Neuronal stem cell (in vitro differentiated cells): ENCODE results near the gene EPDR1.
A peak's percentile ranks its signal among the peaks of the same experiment; 100 is the strongest.

ENCODE experiments used
- DNase-seq: peaks from one replicate; pipeline ENCODE4 v3.0.0-alpha.2; 2013; ENCODE audit warnings: low spot score
- H2AFZ ChIP-seq: one replicate; pipeline ENCODE4 v1.6.1; 2013; ENCODE audit warnings: mild to moderate bottlenecking, low read length, inconsistent platforms
- H2AK5ac ChIP-seq: 2 replicates; pipeline ENCODE4 v1.6.1; 2013; ENCODE audit warnings: low read depth, mild to moderate bottlenecking, inconsistent platforms, low read length, moderate library complexity, mixed read lengths
- H2BK120ac ChIP-seq: 2 replicates; pipeline ENCODE4 v1.6.1; 2013; ENCODE audit warnings: low read depth, mild to moderate bottlenecking, inconsistent platforms, low read length, moderate library complexity, mixed read lengths
- H2BK12ac ChIP-seq: one replicate; pipeline ENCODE4 v1.6.1; 2013; ENCODE audit warnings: low read length, inconsistent platforms
- H2BK15ac ChIP-seq: 2 replicates; pipeline ENCODE4 v1.6.1; 2013; ENCODE audit warnings: mild to moderate bottlenecking, low read length, inconsistent platforms, mixed read lengths
- H2BK5ac ChIP-seq: one replicate; pipeline ENCODE4 v1.6.1; 2013; ENCODE audit warnings: inconsistent platforms, mild to moderate bottlenecking, low read length, moderate library complexity
- H3K14ac ChIP-seq: one replicate; pipeline ENCODE4 v1.6.1; 2013; ENCODE audit warnings: low read length, inconsistent platforms
- H3K18ac ChIP-seq: 2 replicates; pipeline ENCODE4 v1.6.1; 2013; ENCODE audit warnings: low read length, inconsistent platforms
- H3K23ac ChIP-seq: 2 replicates; pipeline ENCODE4 v1.6.1; 2013; ENCODE audit warnings: low read depth, mild to moderate bottlenecking, mixed read lengths, low read length, inconsistent platforms; ENCODE audit not compliant: poor library complexity
- H3K27ac ChIP-seq: replicated peaks from 3 replicates; pipeline ENCODE4 v1.5.1; 2013; ENCODE audit warnings: low read length, inconsistent platforms
- H3K27me3 ChIP-seq, 3 experiments: 2 replicates each; pipeline ENCODE4 v1.6.1; 2013; ENCODE audit warnings: low read length in 3 of 3, mild to moderate bottlenecking in 2 of 3, inconsistent platforms in 1 of 3, low read depth in 1 of 3, mixed read lengths in 1 of 3, moderate library complexity in 1 of 3; ENCODE audit not compliant: control insufficient read depth in 3 of 3, insufficient read depth in 3 of 3
- H3K36me3 ChIP-seq, 2 donors: replicated peaks in 1 of 2; 2 replicates each; pipeline ENCODE4 v1.6.1; 2013; ENCODE audit warnings: low read length in 2 of 2; ENCODE audit not compliant: control insufficient read depth in 2 of 2, insufficient read depth in 2 of 2
- H3K4ac ChIP-seq: 2 replicates; pipeline ENCODE4 v1.6.1; 2013; ENCODE audit warnings: inconsistent platforms, mild to moderate bottlenecking, low read length, moderate library complexity
- H3K4me1 ChIP-seq, 2 donors: 1 replicate in 1 of 2; 2 replicates in 1 of 2; pipeline ENCODE4 v1.6.1; 2013; ENCODE audit warnings: low read length in 2 of 2, low read depth in 1 of 2; ENCODE audit not compliant: control insufficient read depth in 2 of 2, insufficient read depth in 1 of 2
- H3K4me2 ChIP-seq: one replicate; pipeline ENCODE4 v1.6.1; 2013; ENCODE audit warnings: mild to moderate bottlenecking, low read length, inconsistent platforms; ENCODE audit not compliant: insufficient read depth, poor library complexity, severe bottlenecking
- H3K4me3 ChIP-seq, 2 donors: 2 replicates each; pipeline ENCODE4 v1.5.1; 2013; ENCODE audit warnings: low read length in 2 of 2, mild to moderate bottlenecking in 2 of 2, inconsistent platforms in 1 of 2, moderate library complexity in 1 of 2
- H3K79me1 ChIP-seq: one replicate; pipeline ENCODE4 v1.6.1; 2013; ENCODE audit warnings: low read depth, mild to moderate bottlenecking, inconsistent platforms, low read length, moderate library complexity
- H3K9ac ChIP-seq: one replicate; pipeline ENCODE4 v1.6.1; 2013; ENCODE audit warnings: mild to moderate bottlenecking, low read depth, low read length, inconsistent platforms; ENCODE audit not compliant: poor library complexity
- H3K9me3 ChIP-seq, 2 donors: replicated peaks in 1 of 2; 2 replicates each; pipeline versions ENCODE3 to v1.6.1; 2013; ENCODE audit warnings: low read length in 2 of 2, mild to moderate bottlenecking in 2 of 2, inconsistent platforms in 1 of 2, low read depth in 1 of 2, mixed read lengths in 1 of 2, moderate library complexity in 1 of 2; ENCODE audit not compliant: control insufficient read depth in 2 of 2, insufficient read depth in 1 of 2
- H4K8ac ChIP-seq: one replicate; pipeline ENCODE4 v1.6.1; 2013; ENCODE audit warnings: low read depth, mild to moderate bottlenecking, inconsistent platforms, low read length, moderate library complexity
- H4K91ac ChIP-seq: one replicate; pipeline ENCODE4 v1.6.1; 2013; ENCODE audit warnings: low read length, low read depth, mild to moderate bottlenecking, inconsistent platforms; ENCODE audit not compliant: poor library complexity
- WGBS, 2 donors: extraction: QIAGEN DNeasy Blood & Tissue Kit; methylation state at CpG; one replicate each; pipeline ENCODE4 v1.1.7; 2013; ENCODE audit warnings: missing lambda C conversion rate in 2 of 2, mixed read lengths in 1 of 2; ENCODE audit not compliant: insufficient read length in 2 of 2, insufficient replicate concordance in 1 of 2; ENCODE audit errors: extremely low coverage in 2 of 2; 5-methylcytosine and 5-hydroxymethylcytosine counted together

EPDR1 gene

DNA sequence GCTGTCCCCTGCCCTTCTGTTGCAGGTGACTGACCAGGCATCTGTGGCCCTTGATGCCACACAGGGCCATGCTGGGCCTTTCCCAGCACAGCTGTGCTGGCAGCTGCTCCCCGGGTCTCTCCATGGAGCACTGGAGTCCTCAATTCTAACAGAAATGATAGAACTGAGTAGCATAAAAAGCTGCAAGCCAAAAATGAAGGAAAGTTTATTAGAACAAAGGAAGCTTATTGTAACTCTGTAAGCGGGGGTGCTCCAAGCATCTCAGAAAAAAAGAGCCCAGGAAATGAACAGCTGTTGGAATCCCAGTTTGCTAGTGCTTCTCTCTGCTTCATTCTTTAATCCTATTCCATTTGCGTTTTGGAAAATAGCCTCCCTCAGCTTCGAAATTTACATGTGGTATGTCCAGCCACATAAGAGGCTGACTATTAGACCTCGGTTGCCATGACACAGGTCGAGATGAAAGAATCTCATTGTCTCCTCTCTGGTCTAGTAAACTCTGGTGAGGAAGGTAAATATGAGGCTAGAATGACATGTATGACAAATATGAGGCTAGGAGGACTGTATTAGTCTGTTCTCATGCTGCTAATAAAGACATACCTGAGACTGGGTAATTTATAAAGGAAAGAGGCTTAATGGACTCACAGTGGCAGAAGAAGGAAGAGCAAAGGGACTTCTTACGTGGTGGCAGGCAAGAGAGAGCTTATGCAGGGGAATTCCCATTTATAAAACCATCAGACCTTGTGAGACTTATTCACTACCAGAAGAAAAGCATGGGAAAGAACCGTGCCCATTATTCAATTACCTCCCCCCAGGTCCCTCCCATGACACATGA, 23.7 kb downstream of the EPDR1 start:
- H3K23ac ChIP-seq, result no peak overlapping the region
- no peak overlapping the region for H4K91ac ChIP-seq
- no CpG with 5 or more reads among the region's 8 CpGs for WGBS, 2 donors
- no peak overlapping the region for H2BK5ac ChIP-seq
- no peaks in the 10 kb centered on the region for H3K79me1 ChIP-seq
- no peak overlapping the region for H2BK120ac ChIP-seq
- no peak for DNase-seq
- no peak overlapping the region for H4K8ac ChIP-seq
- no peak overlapping the region for H3K4ac ChIP-seq
- peaks cover 8 to 14% of the 10 kb centered on the region in 2 donors for H3K4me1 ChIP-seq
- no peaks in the 10 kb centered on the region for H3K27me3 ChIP-seq
- no peak overlapping the region for H3K4me2 ChIP-seq
- H2BK15ac ChIP-seq, result no peak overlapping the region
- H3K18ac ChIP-seq, result no peak overlapping the region
- no peak overlapping the region for H3K27ac ChIP-seq
- no peak overlapping the region for H2BK12ac ChIP-seq
- H2AFZ ChIP-seq, result peak overlapping the region; percentile 32
- no peak overlapping the region for H2AK5ac ChIP-seq
- no peak overlapping the region for H3K4me3 ChIP-seq
- no peaks in the 10 kb centered on the region for H3K36me3 ChIP-seq
- no peak overlapping the region for H3K14ac ChIP-seq
- no peak overlapping the region for H3K9ac ChIP-seq
- peaks cover 0 to under 1% of the 10 kb centered on the region in 2 donors for H3K9me3 ChIP-seq

DNA sequence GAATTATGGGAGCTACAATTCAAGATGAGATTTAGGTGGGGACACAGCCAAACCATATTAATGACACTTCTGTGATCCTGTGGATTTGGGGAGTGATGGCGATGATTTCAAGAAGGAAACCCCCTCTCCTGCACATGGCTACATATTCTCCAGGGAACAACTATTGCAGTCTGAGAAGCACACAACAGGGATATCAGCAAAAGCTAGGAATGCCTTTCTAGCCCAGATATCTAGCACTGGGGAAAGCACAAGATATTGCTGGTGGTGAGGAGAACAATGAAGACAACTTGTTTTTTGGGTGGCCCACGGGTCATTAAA, 24.3 kb downstream of the EPDR1 start:
- Histone ChIP-seq H3K79me1 (no peaks in the 10 kb centered on the region), H2BK5ac (no peak overlapping the region), H3K36me3 (no peaks in the 10 kb centered on the region), H2AFZ (no peak overlapping the region), H3K18ac (no peak overlapping the region), H4K8ac (no peak overlapping the region), H3K4me2 (no peak overlapping the region), H3K14ac (no peak overlapping the region), H3K27me3 (no peaks in the 10 kb centered on the region), H3K9ac (no peak overlapping the region), H3K9me3 (peaks cover 0 to 2% of the 10 kb centered on the region in 2 donors), H2BK15ac (no peak overlapping the region), H3K23ac (no peak overlapping the region), H3K4ac (no peak overlapping the region), H2BK120ac (no peak overlapping the region), H3K4me3 (no peak overlapping the region), H2BK12ac (no peak overlapping the region), H2AK5ac (no peak overlapping the region), H3K4me1 (peaks cover 8 to 14% of the 10 kb centered on the region in 2 donors), H3K27ac (no peak overlapping the region), H4K91ac (no peak overlapping the region)
- no CpG with 5 or more reads among the region's 2 CpGs for WGBS, 2 donors
- DNase-seq, result no peak

DNA sequence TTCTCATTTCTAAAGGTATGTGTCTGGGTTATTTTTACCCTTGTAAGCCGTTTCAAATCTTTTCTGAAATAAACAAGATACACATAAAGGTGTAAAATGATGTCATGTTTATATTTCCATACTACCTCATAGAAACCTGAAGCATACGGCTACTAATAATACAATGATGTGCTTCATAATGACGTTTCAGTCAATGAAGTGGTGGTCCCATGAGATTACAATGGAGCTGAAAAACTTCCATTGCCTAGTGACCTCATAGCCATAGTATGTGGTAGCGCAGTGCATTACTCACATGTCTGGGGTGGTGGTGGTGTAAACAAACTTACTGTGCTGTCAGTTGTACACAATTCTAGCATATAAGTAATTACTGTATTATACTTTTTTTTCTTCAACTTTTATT, 24.9 kb downstream of the EPDR1 start:
- Histone ChIP-seq H2BK15ac (no peak overlapping the region), H3K36me3 (no peaks in the 10 kb centered on the region), H3K27me3 (no peaks in the 10 kb centered on the region), H3K4me3 (no peak overlapping the region), H2BK5ac (no peak overlapping the region), H3K9ac (no peak overlapping the region), H2BK120ac (no peak overlapping the region), H3K79me1 (no peaks in the 10 kb centered on the region), H2AK5ac (no peak overlapping the region), H3K14ac (no peak overlapping the region), H3K4me2 (no peak overlapping the region), H3K4ac (no peak overlapping the region), H3K18ac (no peak overlapping the region), H3K27ac (no peak overlapping the region), H3K9me3 (peaks cover 0 to 2% of the 10 kb centered on the region in 2 donors), H4K8ac (no peak overlapping the region), H3K23ac (no peak overlapping the region), H2BK12ac (no peak overlapping the region), H2AFZ (no peak overlapping the region), H4K91ac (no peak overlapping the region), H3K4me1 (peaks cover 8 to 14% of the 10 kb centered on the region in 2 donors)
- no peak for DNase-seq
- WGBS, 2 donors, result no CpG with 5 or more reads among the region's 4 CpGs

DNA sequence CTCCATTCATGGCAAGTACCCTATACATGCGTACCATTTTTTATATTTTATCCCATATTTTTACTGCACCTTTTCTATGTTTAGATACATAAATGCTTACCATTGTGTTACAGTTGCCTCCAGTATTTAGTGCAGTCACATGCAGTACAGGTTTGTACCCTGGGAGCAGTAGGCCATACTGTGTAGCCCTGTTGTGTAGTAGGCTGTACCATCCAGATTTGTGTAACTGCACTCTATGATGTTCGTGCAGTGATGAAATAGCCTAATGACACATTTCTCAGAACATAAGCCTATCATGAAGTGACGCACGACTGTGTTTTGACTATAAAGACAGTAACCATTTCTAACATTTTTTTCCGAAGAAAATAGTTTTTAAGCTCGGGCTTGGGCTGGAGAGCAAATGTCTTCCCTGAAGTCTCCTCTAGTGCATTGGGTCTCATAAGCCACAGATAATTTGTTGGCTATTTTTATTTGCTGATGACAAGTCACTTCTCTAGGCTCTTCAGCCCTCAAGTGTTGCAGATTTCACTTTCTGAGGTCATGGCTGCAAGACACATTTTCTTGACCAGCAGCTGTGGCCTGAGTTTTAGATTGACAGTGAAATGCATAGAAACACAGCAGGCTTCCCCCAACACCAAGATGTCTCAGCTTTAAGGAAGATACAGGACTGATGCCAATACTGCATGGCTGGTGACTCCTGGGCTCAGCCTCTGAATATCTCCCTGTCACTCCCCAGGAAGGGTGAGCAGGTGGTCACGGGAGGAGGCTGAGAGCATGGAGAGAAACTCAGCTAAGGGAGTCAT, 26.9 kb downstream of the EPDR1 start:
- H2AK5ac ChIP-seq, result no peak overlapping the region
- no peak overlapping the region for H3K27ac ChIP-seq
- no peaks in the 10 kb centered on the region for H3K79me1 ChIP-seq
- H3K9me3 ChIP-seq, result peaks cover 0 to 2% of the 10 kb centered on the region in 2 donors
- H3K9ac ChIP-seq, result no peak overlapping the region
- H3K23ac ChIP-seq, result no peak overlapping the region
- H3K27me3 ChIP-seq, result no peaks in the 10 kb centered on the region
- H3K4me2 ChIP-seq, result no peak overlapping the region
- no CpG with 5 or more reads among the region's 7 CpGs for WGBS, 2 donors
- peak overlapping the region; percentile 57 for H3K18ac ChIP-seq
- no peak overlapping the region for H3K14ac ChIP-seq
- H2BK15ac ChIP-seq, result no peak overlapping the region
- peaks cover 8 to 14% of the 10 kb centered on the region in 2 donors for H3K4me1 ChIP-seq
- H2BK12ac ChIP-seq, result no peak overlapping the region
- DNase-seq, result no peak
- no peak overlapping the region for H2BK120ac ChIP-seq
- H3K36me3 ChIP-seq, result no peaks in the 10 kb centered on the region
- no peak overlapping the region for H3K4me3 ChIP-seq
- H4K91ac ChIP-seq, result no peak overlapping the region
- no peak overlapping the region for H4K8ac ChIP-seq
- no peak overlapping the region for H2AFZ ChIP-seq
- H2BK5ac ChIP-seq, result no peak overlapping the region
- H3K4ac ChIP-seq, result no peak overlapping the region
